NB4 (cell line): ENCODE measurements around the gene PIP5K1B.

Experiments
- DNase-seq: peaks from one replicate; pipeline ENCODE4 v3.0.0; 2010; ENCODE audit warnings: low read depth
- H3K4me3 ChIP-seq: one replicate; pipeline ENCODE4 v1.5.1; 2011; ENCODE audit warnings: mild to moderate bottlenecking, low read depth, low read length, moderate library complexity
- MYC ChIP-seq: IDR thresholded peaks from 2 replicates; pipeline ENCODE4 v1.6.1; 2011; ENCODE audit warnings: low read depth, low read length
- POLR2A ChIP-seq: IDR thresholded peaks from 2 replicates; pipeline ENCODE4 v1.6.1; 2011; ENCODE audit warnings: mild to moderate bottlenecking; ENCODE audit not compliant: insufficient read length; ENCODE audit errors: extremely low read depth
- TF ChIP-seq, protein P1 (sequence below): IDR thresholded peaks from 2 replicates; pipeline ENCODE4 v1.6.1; 2011; ENCODE audit warnings: low read depth, low read length
- TF ChIP-seq, protein P2 (sequence below): IDR thresholded peaks from one replicate; pipeline ENCODE4 v1.5.1; 2012; ENCODE audit warnings: low read depth, low read length

The PIP5K1B gene

DNA sequence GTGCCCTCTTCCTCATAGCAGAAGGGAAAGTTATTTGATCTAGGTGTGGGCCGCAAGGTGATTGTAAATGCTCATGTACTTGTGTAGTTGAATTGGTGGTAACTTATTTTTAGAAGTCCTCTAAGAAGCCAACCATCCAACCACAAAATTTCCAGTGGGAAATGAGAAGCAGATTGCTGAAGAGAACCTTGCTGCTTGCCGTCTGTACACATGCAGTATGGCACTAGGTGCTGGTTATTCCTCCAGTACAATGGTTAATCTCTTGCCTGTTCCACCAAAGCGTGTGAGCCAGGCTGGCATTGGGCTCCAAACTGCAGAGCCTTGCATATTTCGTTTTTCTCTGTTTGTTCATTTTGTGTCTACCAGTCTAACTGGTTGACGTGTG is 28.0 kb downstream of the PIP5K1B start:
- TF ChIP-seq, protein P1, sequence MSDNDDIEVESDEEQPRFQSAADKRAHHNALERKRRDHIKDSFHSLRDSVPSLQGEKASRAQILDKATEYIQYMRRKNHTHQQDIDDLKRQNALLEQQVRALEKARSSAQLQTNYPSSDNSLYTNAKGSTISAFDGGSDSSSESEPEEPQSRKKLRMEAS, result no peak
- TF ChIP-seq POLR2A (no peak), MYC (no peak)
- TF ChIP-seq, protein P2, sequence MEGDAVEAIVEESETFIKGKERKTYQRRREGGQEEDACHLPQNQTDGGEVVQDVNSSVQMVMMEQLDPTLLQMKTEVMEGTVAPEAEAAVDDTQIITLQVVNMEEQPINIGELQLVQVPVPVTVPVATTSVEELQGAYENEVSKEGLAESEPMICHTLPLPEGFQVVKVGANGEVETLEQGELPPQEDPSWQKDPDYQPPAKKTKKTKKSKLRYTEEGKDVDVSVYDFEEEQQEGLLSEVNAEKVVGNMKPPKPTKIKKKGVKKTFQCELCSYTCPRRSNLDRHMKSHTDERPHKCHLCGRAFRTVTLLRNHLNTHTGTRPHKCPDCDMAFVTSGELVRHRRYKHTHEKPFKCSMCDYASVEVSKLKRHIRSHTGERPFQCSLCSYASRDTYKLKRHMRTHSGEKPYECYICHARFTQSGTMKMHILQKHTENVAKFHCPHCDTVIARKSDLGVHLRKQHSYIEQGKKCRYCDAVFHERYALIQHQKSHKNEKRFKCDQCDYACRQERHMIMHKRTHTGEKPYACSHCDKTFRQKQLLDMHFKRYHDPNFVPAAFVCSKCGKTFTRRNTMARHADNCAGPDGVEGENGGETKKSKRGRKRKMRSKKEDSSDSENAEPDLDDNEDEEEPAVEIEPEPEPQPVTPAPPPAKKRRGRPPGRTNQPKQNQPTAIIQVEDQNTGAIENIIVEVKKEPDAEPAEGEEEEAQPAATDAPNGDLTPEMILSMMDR, result no peak
- H3K4me3 ChIP-seq, result no peak overlapping the region
- no peak for DNase-seq

DNA sequence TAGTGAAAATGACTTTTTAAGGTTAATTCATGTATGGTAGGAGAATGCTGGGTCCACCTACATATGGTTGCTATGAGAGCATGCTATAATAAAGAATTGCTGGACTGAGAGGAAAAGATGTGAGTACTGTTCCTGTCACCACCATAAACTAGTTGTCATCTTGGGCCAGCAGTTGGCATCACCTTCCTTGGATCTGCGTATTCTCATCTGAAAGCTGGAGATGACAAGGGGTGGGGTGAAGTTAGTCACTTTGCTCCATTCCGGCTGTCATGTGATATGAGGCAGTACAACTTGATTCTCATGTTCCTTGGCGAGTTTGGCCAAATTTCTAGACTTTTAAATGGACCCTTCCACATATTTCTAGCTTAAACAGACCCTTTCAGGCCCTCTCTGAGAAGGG is 33.3 kb downstream of the PIP5K1B start:
- TF ChIP-seq MYC, result no peak
- TF ChIP-seq, protein P1, result no peak
- TF ChIP-seq, protein P2, result no peak
- no peak for TF ChIP-seq POLR2A
- DNase-seq, result no peak

DNA sequence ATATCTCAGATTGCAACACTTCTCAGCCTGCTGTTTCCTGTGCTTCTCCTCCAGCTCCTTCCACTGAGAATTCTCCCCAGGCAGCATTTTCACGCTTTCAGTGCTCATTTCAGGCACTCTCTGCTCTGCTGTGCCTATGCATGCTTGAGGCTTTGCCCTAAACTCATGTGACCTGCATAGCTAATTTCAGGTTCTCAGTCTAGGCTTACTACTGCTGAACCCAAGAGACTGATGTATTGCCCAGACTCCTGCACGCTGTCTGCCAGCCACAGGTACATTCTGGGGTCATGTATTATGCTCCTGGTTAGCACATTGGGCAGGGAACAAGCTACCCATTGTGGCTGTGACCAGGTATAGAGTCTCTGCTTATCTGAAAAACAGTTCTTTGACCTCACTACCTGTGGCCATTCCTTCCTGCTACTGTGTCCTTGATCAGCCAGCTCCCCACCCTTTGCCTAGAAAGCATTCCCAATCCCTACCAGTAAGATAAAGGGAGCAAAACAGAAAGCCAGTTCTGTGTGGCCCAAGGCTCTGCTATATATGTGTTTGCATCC is 34.7 kb downstream of the PIP5K1B start:
- no peak for TF ChIP-seq MYC
- TF ChIP-seq, protein P1, result no peak
- TF ChIP-seq, protein P2, result no peak
- TF ChIP-seq POLR2A, result no peak
- DNase-seq, result no peak
- no peak overlapping the region for H3K4me3 ChIP-seq

More for the DNA sequence above, 33.3 kb downstream of the PIP5K1B start:
- no peak overlapping the region for H3K4me3 ChIP-seq

DNA sequence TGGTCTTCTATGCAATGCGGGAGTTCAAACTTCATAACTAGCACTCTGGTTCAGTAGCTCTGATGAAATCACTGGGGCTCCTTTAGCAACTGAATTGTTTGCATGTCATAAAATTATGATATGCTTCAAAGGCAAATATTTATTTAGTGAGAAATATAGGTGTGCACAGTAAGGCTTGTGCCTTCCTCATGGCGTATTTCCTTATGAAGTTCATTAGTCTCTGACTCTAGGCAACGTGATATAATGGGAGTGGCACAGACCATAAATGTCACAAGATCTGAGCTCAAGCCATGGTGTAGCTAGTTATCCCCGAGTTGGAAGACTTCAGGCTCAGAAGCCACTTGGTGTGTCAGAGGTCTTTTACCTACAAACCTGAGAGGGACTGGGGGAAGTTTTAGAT is 35.5 kb downstream of the PIP5K1B start:
- no peak for DNase-seq
- no peak overlapping the region for H3K4me3 ChIP-seq
- TF ChIP-seq, protein P1, result no peak
- TF ChIP-seq POLR2A, result no peak

DNA sequence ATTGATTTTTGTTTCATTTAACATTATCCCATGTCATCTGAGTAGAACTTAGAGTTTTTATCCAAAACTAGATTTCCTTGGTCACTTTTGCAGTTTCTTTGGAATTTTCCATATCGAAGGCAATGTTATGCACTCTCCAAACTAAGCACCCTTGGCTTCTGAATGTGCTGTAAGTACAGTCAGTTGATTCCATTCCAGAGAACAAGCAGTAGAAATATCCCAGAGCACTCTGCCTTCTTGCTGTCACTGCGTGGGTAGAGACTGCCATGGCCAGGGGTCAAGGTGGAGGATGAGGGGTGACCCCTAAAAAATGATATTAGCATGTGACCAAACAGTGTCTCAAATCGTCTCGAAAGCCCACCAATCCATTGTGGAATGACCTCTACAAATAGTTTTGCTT is 36.2 kb downstream of the PIP5K1B start:
- no peak overlapping the region for H3K4me3 ChIP-seq
- DNase-seq, result no peak
- TF ChIP-seq, protein P2, result no peak
- no peak for TF ChIP-seq MYC
- no peak for TF ChIP-seq POLR2A
- TF ChIP-seq, protein P1, result no peak

DNA sequence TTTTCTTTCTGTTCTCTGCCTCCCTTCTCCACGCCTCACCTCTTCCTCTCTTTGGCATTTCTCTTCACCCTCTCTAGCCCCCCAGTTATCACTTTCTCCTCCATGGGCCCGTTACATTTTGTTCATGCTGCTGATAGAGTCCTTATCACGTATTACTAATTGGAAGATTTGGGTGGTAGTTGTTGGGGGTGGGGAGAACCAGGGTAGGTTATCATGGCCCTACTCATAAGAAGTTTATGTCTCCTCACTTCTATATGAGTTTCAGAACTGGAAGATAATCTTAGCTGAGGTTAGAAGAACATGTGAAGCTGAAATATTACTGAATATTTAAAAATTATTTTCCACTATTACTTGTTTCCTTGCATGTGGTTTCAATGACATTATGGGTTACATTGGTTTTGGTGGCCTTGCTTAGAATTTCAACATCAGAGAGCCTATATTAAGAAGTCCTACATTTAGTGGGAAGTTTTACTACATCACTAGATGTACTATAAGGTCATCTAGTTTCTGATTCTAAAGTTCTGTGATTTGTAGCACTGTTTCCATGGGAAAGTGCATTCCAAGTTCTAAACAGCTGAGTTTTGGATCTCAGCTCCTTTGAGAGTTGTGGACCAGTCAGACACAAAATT is 36.8 kb downstream of the PIP5K1B start:
- H3K4me3 ChIP-seq, result no peak overlapping the region
- no peak for DNase-seq
- TF ChIP-seq, protein P2, result no peak
- TF ChIP-seq, protein P1, result no peak
- TF ChIP-seq POLR2A (no peak), MYC (no peak)
